ENCODE measurements around the gene EMC9. TPM values are rescaled to one million over a fixed set of nuclear protein-coding genes. Genes with fewer than 3 reads are reported as not detected.

EMC9 gene
- total and polyA plus RNA-seq, 10 of the 15 experiments (the other 5 are each of a cell fraction or from before 2014, with no cell fraction given): 15.3 to 60.5 (median 30.3) TPM

DNA sequence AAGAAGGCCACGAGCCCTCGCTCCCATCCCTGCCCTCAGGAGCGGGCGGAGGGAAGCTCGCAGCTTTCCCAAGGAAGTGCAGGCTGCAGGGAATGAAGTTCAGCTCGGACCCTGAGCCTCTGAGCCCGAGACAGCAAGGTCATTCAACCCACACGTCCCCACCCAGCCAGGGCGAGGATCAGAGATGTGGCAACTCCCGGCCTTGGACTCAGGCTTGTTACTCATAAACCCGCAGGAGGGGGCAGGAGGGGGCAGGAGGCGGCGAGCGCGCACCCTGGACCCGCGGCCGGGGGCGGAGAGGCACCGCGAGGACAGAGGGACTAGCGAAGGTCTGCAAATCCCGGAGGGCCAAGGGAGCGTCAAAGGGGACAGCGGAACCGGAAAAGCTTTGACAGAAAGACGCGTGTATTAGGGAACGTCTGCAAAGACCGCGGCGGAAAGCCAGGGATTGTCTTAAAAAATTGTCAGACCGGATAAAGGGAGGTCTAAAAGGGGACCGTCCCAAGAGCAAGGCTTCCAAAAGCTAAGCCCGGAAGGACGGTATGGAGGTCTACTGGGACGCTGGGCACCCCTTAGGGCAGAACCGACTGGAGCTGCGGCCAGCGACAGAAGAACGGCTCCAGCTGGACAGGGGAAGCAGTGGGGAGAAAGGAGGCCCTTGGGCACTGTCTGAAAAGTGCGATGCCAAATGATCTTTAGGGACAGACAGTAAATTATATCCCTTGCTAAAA lies 27.4 kb downstream of the EMC9 start (continued):
- peak; percentile 98 for TF ChIP-seq RELB (IDR thresholded peaks at IDR 0.05; ENCODE audit: low read depth)
- TF ChIP-seq MTA3 (IDR thresholded peaks at IDR 0.05; ENCODE audit: borderline replicate concordance, low read length): no peak
- peak; percentile 97; the same call in 1 of the 2 replicates for TF ChIP-seq WRNIP1 (IDR thresholded peaks at IDR 0.05; ENCODE audit: borderline replicate concordance, low read depth, low read length)
- peak; percentile 91 for TF ChIP-seq MXI1 (IDR thresholded peaks at IDR 0.05; ENCODE audit: low read depth, low read length)
- TF ChIP-seq MYC (IDR thresholded peaks at IDR 0.05; ENCODE audit: insufficient read depth, insufficient read length, insufficient replicate concordance, low read length, severe bottlenecking): no peak
- TF ChIP-seq RCOR1 (conservative IDR thresholded peaks at IDR 0.05; ENCODE audit: low read depth, low read length): no peak
- TF ChIP-seq HSF1 (IDR thresholded peaks at IDR 0.05; ENCODE audit: low read depth, low read length): 0 out of 2 replicates have a peak, but pooled peaks have one; percentile 16
- no peak for TF ChIP-seq SIX5 (IDR thresholded peaks at IDR 0.05; ENCODE audit: low read depth, low read length, severe bottlenecking)
